ENCODE data around the gene ARIH2. TPM values are rescaled to one million over a fixed set of nuclear protein-coding genes. Genes with fewer than 3 reads are reported as not detected.

Gene ARIH2
- total RNA-seq, 4 donors from 2014 or later = 37.4 to 102 (median 79.9) TPM

GRCh38 chr3:48962340-48962739 is 43.7 kb downstream of the ARIH2 start:
- H3K4me1 ChIP-seq = no peaks in the 10 kb centered on the region
- TF ChIP-seq POLR2A (IDR thresholded peaks at IDR 0.05) = no peak
- TF ChIP-seq CTCF (IDR thresholded peaks at IDR 0.05) = no peak
- no peaks in the 10 kb centered on the region for H3K27me3 ChIP-seq
- H3K4me3 ChIP-seq = no peak overlapping the region
- no peaks in the 10 kb centered on the region for H3K36me3 ChIP-seq
- no peak overlapping the region for H3K27ac ChIP-seq
- no peak for DNase-seq
- intact Hi-C loops (cut with DNase I; ENCODE audit: low total_unique reads) = no loop called here
- no peaks in the 10 kb centered on the region for H3K9me3 ChIP-seq

DNA sequence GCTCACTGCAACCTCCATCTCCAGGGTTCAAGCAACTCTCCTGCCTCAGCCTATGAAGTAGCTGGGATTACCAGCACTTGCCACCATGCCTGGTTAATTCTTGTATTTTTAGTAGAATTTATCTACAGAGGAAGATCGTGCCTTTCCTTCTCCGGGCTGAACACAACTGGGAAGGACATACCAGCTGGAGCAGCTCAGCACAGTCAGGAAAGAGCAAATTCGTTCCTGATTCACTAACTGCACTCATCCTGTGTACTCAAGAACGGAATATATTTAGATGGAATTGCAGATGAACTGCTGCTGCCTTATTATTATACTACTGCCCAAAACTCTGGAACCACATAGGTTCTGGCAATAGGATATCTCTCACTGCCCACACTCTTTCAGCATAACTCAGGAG is 44.3 kb downstream of the ARIH2 start:
- intact Hi-C loops (cut with DNase I; ENCODE audit: low total_unique reads) = no loop called here
- Histone ChIP-seq H3K9me3 (no peaks in the 10 kb centered on the region), H3K4me3 (no peak overlapping the region), H3K4me1 (no peaks in the 10 kb centered on the region), H3K36me3 (no peaks in the 10 kb centered on the region), H3K27me3 (no peaks in the 10 kb centered on the region), H3K27ac (no peak overlapping the region)
- TF ChIP-seq POLR2A (IDR thresholded peaks at IDR 0.05) (no peak), CTCF (IDR thresholded peaks at IDR 0.05) (no peak)
- no peak for DNase-seq

- H3K27me3 ChIP-seq = no peaks in the 10 kb centered on the region
- H3K4me1 ChIP-seq = no peaks in the 10 kb centered on the region
- H3K4me3 ChIP-seq = no peak overlapping the region
- no peaks in the 10 kb centered on the region for H3K36me3 ChIP-seq
- TF ChIP-seq CTCF (IDR thresholded peaks at IDR 0.05) (no peak), POLR2A (IDR thresholded peaks at IDR 0.05) (no peak)
- no peak for DNase-seq
- H3K27ac ChIP-seq = no peak overlapping the region
- no peaks in the 10 kb centered on the region for H3K9me3 ChIP-seq
- intact Hi-C loops (cut with DNase I; ENCODE audit: low total_unique reads) = no loop called here
Observed at GRCh38 chr3:48963591-48963990, 44.9 kb downstream of the ARIH2 start.

DNA sequence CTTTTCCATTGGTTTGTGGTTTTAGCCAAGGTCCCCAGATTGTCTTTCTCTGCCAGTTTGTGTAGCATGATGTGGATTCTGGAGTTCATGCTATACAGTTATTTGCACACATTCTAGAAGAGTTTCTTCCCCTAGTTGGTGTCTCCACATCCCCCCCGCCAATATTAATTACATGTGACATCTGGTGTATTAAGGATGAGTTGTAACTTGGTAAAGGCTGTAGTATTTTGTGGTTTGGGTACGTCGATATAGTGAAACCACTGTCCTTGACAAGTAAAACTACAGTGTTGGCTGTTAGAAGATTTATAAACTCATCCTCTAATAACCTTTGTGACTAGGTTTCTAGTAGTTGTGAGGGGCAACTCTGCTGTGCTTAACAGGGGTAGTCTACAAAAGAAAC is 47.7 kb downstream of the ARIH2 start:
- Histone ChIP-seq H3K36me3 (no peaks in the 10 kb centered on the region), H3K27ac (no peak overlapping the region), H3K27me3 (no peaks in the 10 kb centered on the region), H3K4me1 (no peaks in the 10 kb centered on the region), H3K4me3 (no peak overlapping the region), H3K9me3 (no peaks in the 10 kb centered on the region)
- no peak for DNase-seq
- intact Hi-C loops (cut with DNase I; ENCODE audit: low total_unique reads) = no loop called here
- TF ChIP-seq POLR2A (IDR thresholded peaks at IDR 0.05) (no peak), CTCF (IDR thresholded peaks at IDR 0.05) (no peak)

- Histone ChIP-seq H3K9me3 (no peaks in the 10 kb centered on the region), H3K27ac (no peak overlapping the region), H3K4me1 (no peaks in the 10 kb centered on the region), H3K27me3 (no peaks in the 10 kb centered on the region), H3K36me3 (no peaks in the 10 kb centered on the region), H3K4me3 (no peak overlapping the region)
- intact Hi-C loops (cut with DNase I; ENCODE audit: low total_unique reads) = no loop called here
- TF ChIP-seq POLR2A (IDR thresholded peaks at IDR 0.05) (no peak), CTCF (IDR thresholded peaks at IDR 0.05) (no peak)
- no peak for DNase-seq
Observed at GRCh38 chr3:48966876-48967361, 48.3 kb downstream of the ARIH2 start.

Measured in uterus (tissue), 4 donors.